SK-MEL-5 (cell line): ENCODE measurements around the gene FHIP2A. TPM values are rescaled to one million over a fixed set of nuclear protein-coding genes. Genes with fewer than 3 reads are reported as not detected.

ENCODE experiments used
- total RNA-seq: library from RNA; depleted of rRNA; stranded (reverse); fragments of >200 nt; shearing (Covaris generic); gene quantifications from 2 replicates; pipeline ENCODE4 v1.2.3, GENCODE V29; 2014; rRNA removed

FHIP2A gene
- total RNA-seq, 1 experiment from 2014 or later, result 12.7 TPM

Other genes starting within 250 kb of the FHIP2A start
- 19.5 and 20.0 TPM in 2 replicates for gene ABLIM1, start 163.5 kb upstream of the FHIP2A start, total RNA-seq
- 37.0 and 39.4 TPM in 2 replicates for gene TRUB1, start 116.4 kb downstream of the FHIP2A start, total RNA-seq